ENCODE results near the gene GLT1D1.

- TF ChIP-seq CTCF (IDR thresholded peaks at IDR 0.05) = no peak
- no peak for TF ChIP-seq POLR2A (IDR thresholded peaks at IDR 0.05)
- no peak for TF ChIP-seq EP300 (IDR thresholded peaks at IDR 0.05)
Observed at GRCh38 chr12:129001826-129002225, 148.5 kb downstream of the GLT1D1 start.
